H54 (cell line): ENCODE measurements around the gene TMEM184C.

Experiments used
- DNase-seq: peaks from one replicate; pipeline ENCODE4 v3.0.0; 2011; ENCODE audit warnings: low spot score, mixed read lengths; ENCODE audit not compliant: insufficient read length
- FAIRE-seq: peaks from 3 replicates; lab custom pipeline; 2011; peaks lifted over from hg19 to GRCh38; lab: Jason Lieb, UNC
- POLR2A ChIP-seq: IDR thresholded peaks from 2 replicates; pipeline ENCODE4 v1.6.1; 2011; ENCODE audit warnings: low read depth, mild to moderate bottlenecking, low read length

The TMEM184C gene

DNA sequence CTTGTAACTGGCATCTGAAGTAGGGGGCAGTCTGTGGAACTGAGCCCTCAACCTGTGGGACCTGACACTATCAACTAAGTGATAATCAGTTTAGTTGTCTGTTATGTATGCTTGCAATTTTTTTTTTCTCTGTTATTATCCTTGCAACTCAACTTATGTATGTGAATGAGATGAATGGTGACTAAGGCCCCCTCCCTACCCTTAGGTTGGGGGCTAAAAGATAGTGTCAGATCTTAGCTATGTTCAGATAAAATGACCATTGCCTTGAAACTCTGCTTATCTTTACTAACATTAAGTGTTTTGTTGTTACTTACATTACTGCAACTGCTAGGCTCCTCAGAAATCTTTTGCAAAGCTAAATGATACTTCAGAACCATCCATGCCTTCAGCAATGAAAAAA lies 31.5 kb downstream of the TMEM184C start:
- FAIRE-seq: no peak
- no peak for TF ChIP-seq POLR2A
- DNase-seq: no peak

DNA sequence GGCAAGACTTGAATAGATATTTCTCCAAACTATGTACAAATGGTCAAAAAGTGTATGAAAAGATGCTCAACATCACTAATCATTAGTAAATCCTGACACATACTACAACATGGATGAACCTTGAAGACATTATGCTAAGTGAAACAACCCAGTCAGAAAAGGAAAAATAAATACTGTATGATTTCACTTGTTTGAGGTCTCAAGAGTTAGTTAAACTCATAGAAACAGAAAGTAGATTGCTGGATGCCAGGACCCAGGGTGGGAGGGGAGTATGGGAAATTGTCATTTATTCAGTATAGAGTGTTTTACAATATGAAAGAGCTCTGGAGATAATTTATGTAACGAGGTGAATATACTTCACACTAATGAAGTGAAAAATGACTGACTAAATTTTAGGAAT lies 34.4 kb downstream of the TMEM184C start:
- no peak for FAIRE-seq
- DNase-seq: no peak

GRCh38 chr4:147655639-147656038 lies 38.4 kb downstream of the TMEM184C start:
- no peak for TF ChIP-seq POLR2A
- no peak for FAIRE-seq
- DNase-seq: no peak

More for the DNA sequence above, 34.4 kb downstream of the TMEM184C start:
- no peak for TF ChIP-seq POLR2A

DNA sequence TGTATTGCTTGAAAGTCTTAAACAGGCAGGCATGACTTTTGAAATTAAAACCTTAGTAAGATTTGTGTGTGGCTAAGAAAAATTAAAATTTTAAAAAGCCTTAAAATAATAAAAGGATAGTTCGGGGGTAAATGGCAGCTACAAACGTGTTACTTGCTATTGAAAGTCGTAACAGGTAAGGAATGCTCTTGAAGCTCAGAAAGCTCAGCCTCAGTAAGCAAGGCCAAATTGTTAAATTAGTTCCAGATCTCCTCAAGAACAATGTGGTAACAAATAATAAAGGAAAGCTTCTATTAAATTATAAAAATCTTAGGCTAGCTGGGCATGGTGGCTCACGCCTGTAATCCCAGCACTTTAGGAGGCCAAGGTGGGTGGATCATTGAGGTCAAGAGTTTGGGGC lies 41.3 kb downstream of the TMEM184C start:
- no peak for TF ChIP-seq POLR2A
- FAIRE-seq: no peak
- no peak for DNase-seq

GRCh38 chr4:147674073-147674472 lies 56.9 kb downstream of the TMEM184C start:
- no peak for FAIRE-seq
- no peak for DNase-seq
- no peak for TF ChIP-seq POLR2A

- FAIRE-seq: no peak
- DNase-seq: no peak
- no peak for TF ChIP-seq POLR2A
Measured at GRCh38 chr4:147674496-147674895, 57.3 kb downstream of the TMEM184C start.

- no peak for TF ChIP-seq POLR2A
- FAIRE-seq (no peak), DNase-seq (no peak)
Measured at GRCh38 chr4:147678106-147678505, 60.9 kb downstream of the TMEM184C start.

- no peak for DNase-seq
- no peak for FAIRE-seq
- TF ChIP-seq POLR2A: no peak
Measured at GRCh38 chr4:147678796-147679549, 61.8 kb downstream of the TMEM184C start.

DNA sequence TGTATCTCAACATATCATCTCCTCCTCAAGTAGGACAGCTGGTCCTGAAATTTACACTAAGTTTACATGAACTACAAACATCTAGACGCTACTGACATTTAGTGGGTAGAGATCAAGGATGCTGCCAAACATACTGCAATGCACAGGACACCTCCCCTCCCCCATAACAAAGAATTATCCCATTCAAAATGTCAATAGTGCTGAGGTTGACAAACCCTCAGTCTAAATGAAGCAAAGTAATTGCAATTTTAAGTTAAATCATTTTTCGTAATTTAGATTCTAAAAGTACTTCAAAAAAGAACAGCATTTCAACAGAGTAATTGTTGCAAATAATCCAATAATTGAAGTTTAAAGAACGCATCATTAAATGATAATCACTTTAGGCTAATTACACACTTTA lies 65.6 kb downstream of the TMEM184C start:
- no peak for DNase-seq
- FAIRE-seq: no peak
- TF ChIP-seq POLR2A: no peak

DNA sequence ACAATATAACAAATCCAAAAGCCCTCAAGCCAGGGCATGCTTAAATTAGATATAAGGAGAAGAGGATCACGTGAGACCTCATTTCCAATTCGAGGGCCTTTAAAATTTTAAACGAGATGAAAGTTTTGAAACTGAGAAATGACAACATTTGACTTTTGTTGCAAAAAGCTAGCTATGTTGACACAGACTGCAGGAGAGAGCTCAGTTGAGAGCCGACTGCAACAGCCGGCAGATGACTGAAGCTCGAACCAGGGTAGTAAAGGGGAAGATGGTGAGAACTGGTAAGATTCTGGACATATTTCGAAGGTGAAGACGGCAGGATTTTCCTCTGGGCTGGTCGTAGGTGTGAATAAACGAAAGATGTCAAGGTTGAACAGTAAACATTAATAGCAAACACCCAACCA lies 66.0 kb downstream of the TMEM184C start:
- FAIRE-seq: no peak
- TF ChIP-seq POLR2A: no peak
- no peak for DNase-seq

- TF ChIP-seq POLR2A: peak; percentile 98
- DNase-seq: peak; percentile 72
- FAIRE-seq: no peak
Measured at GRCh38 chr4:147683717-147684700, 66.8 kb downstream of the TMEM184C start, which contains the start of gene PRMT9. Gene PRMT9 (minus strand): TSS chr4:147684163. CDS start chr4:147683987, 176 bp downstream.

DNA sequence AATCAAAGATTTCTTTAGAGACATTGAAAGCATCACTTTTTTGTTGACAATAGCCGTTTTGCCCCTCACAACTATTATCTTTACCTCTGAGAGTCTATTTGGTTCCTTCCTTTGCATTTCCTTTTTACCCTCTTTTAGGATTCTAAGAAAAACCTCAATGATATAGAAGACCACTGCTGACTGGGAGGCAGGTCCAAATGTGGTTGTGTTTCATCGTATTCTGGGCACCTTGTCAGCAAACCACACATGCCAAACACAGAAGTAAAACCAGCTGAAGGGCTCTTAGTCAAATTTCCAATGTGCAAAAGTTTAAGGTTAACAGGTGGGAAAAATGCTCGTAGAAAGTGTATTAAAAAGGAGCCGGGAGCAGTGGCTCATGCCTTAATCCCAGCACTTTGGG lies 71.9 kb downstream of the TMEM184C start:
- no peak for TF ChIP-seq POLR2A
- FAIRE-seq: no peak
- DNase-seq: no peak

DNA sequence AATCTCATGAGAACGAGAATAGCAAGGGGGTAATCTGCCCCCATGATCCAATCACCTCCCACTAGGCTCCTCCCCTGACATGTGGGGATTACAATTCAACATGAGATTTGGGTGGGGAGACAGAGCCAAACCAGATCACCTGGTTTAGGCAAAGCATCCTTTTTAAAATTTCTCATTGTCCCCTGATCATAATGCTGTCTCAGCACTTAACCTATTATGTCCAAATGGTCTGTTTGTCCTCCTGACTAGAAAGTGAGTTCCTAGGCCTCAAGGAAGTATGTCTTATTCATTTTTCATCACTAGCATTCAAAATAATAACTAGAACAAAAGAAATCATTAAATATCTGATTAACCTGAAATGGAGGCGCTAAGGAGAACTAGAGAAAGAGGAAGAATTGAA lies 74.6 kb downstream of the TMEM184C start:
- FAIRE-seq (no peak), DNase-seq (no peak)
- TF ChIP-seq POLR2A: no peak

GRCh38 chr4:147693218-147693617 lies 76.0 kb downstream of the TMEM184C start:
- FAIRE-seq (no peak), DNase-seq (no peak)
- TF ChIP-seq POLR2A: no peak

- no peak for DNase-seq
- no peak for TF ChIP-seq POLR2A
- no peak for FAIRE-seq
Measured at GRCh38 chr4:147696866-147697265, 79.7 kb downstream of the TMEM184C start.
